Femur (tissue), 1 donor: Measurements from ENCODE around the gene GINS3.
A peak's percentile ranks its signal among the peaks of the same experiment; 100 is the strongest.
"Not testable (repeated sequence)": the region's sequence is repeated elsewhere in the genome, so short reads cannot be mapped to it uniquely, and the experiment has no call there.

ENCODE experiments used
- DNase-seq: peaks from one replicate; pipeline ENCODE4 v3.0.0-alpha.2; 2017

The GINS3 gene

GRCh38 chr16:58393138-58393504 lies 850 bp downstream of the GINS3 start:
- no peak for DNase-seq

GRCh38 chr16:58396897-58397296 lies 4.6 kb downstream of the GINS3 start:
- DNase-seq: not testable (repeated sequence)

GRCh38 chr16:58399718-58400633 lies 7.7 kb downstream of the GINS3 start:
- DNase-seq: no peak

DNA sequence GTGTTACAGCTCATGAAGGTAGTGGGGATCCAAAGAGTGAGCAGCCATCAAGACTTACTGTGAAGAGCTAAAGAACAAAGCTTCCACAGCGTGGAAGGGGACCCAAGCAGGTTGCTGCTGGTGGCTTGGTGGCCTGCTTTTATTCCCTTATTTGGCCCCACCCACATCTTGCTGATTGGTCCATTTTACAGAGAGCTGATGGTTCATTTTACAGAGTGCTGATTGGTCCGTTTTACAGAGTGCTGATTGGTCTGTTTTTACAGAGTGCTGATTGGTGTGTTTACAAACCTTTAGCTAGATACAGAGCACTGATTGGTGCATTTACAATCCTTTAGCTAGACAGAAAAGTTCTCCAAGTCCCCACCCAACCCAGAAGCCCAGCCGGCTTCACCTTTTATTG lies 9.0 kb downstream of the GINS3 start:
- DNase-seq: not testable (repeated sequence)

DNA sequence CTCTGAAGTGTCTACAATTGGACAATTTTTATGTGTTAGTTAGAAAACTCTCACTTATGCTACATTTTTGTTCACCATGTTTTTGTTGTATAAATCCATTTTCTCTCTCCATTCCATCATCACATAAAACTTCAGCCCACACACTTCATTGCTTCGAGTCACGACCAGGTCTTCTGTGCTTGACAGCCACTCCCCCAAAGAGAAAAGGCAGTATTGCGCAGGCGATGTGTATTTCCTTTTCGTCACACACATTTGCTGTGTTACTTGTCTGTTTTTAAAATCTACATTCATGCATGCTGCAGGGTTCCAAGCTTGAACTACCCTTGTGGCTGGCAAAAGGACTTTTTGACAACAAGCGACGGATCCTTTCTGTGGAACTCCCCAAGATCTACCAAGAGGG lies 10.5 kb downstream of the GINS3 start:
- DNase-seq: no peak

DNA sequence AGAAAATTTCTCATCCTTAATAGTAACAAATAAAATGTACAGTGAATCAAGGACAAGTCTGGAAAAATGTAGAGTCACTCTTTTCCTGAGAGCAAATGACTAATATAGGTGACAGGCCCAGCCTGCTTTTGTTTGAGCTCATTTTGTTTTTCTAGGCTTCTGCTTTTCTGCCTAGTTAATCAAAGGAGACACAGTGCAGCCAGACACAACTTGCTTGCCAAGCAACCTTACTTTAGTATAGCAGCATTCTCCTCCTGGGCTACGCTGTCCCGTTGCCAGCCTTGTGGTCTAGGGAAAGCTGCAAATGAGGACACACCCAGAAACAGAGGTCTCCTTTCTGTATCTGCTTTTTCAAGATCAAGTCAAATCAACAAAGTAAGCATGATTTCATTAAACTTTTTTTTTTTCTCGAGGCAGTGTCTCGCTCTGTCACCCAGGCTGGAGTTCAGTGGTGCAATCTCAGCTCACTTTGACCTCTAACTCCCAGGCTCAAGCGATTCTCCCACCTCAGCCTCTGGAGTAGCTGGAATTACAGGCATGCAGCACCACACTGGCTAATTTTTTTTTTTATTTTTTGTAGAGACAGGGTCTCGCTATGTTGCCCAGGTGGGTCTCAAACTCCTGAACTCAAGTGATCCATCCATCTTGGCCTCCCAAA lies 17.2 kb downstream of the GINS3 start:
- peak; percentile 67 for DNase-seq

GRCh38 chr16:58411336-58411735 lies 19.1 kb downstream of the GINS3 start:
- no peak for DNase-seq

- DNase-seq: no peak
Observed at GRCh38 chr16:58411736-58412614, 19.7 kb downstream of the GINS3 start.

DNA sequence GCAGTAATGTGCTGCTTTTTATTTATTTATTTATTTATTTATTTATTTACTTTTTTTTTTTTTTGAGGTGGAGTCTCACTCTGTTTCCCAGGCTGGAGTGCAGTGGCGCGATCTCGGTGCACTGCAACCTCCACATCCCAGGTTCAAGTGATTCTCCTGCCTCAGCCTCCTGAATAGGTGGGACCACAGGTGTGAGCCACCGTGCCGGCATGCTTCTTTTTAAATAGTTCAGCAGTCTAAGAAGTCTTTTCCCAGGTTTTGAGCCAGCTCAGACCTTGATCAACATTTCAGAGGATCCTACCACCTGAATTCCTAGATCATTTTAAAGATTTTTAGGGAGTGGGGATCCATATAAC lies 20.3 kb downstream of the GINS3 start:
- DNase-seq: not testable (repeated sequence)

DNA sequence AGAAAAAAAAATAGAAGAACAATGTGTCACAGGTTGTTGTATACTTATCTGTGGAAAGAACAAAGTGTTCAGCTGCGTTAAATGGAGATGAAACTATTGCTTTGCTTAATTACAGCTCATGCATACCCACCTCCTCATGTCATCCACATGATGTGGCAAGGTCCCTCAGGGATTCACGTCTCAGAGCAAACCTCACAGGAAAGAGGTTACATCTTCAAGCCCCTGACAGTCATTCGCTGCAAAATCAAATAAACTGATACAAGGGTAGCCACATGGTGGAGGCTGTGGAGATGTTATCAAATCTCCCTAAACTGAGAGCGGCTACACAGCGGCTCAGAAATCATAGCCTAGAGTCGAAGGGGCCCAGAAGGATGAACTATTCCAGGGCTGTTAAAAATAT lies 21.1 kb downstream of the GINS3 start:
- DNase-seq: no peak

DNA sequence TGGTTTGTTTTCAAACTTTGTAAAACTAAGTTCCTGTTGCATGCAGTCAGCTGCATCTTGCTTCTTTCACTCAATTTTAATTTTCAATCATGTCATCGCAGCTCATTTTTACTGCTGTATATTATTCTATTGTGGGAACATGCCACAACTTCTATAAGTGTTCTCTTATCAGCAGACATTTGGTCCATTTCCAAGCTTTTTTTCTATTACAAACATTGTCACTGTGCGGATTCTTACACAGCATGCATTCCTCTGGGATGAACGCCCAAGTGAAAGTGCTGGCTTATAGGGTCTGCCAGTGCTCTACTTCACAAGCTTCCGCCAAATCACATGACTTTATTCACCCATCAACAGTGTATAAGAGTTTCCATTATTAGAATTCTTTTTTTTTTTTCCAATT lies 22.7 kb downstream of the GINS3 start:
- DNase-seq: no peak

- DNase-seq: not testable (repeated sequence)
Observed at GRCh38 chr16:58415961-58416360, 23.7 kb downstream of the GINS3 start.

- no peak for DNase-seq
Observed at GRCh38 chr16:58417035-58417434, 24.8 kb downstream of the GINS3 start.

GRCh38 chr16:58417600-58417999 lies 25.3 kb downstream of the GINS3 start:
- DNase-seq: no peak

- no peak for DNase-seq
Observed at GRCh38 chr16:58418026-58418425, 25.8 kb downstream of the GINS3 start.

DNA sequence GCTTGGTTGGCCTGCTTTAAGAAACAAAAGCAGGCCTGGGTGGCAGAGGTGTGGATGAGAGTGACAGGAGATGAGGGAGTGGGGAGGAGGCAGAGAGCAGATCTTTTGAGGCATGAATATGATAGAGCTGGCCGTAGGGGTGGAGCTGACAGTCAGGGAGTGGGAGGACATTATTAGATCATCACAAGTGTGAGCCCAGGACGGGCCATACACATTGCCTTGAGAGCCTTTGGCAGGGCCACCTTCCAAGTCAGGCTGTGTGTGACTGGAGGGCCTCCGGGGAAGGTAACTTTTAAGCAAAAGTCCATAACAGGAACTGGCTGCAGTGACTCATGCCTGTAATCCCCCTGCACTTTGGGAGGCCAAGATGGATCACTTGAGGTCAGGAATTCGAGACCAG lies 26.3 kb downstream of the GINS3 start:
- DNase-seq: no peak

DNA sequence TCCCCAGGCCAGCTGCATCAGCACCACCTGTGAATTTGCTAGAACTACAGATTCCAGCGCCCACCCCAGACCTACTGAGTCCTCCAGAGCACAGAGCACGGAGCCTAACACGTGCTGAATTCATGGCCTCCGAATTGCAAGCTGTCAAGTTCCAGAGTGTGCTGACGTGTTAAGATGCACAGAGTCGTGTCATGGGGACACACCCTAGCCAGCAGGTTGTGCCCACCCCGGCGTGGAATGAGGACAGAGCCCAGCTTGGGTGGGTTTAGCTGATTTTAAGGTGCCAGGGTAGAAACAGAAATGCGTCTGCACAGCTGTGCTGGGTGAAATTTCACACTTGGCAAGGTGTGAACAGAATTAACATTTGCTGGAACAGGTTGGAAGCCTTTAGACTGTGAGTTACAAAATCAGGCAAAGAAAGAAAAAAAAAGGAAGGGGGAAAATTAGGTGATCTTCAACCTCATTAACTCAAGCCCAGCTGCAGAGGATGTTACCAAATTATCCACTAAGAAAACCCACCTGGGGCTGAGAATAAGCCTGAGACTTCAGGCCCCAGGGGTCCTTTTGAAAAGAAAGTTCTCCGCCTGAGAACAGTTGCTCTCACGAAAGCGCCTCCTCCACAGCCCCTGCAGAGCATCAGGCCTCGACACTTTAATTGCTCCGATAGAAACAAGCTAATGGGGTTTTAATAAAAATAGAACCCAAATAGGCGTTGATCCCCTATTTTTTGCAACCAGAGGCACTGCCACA lies 27.1 kb downstream of the GINS3 start:
- DNase-seq: no peak

- DNase-seq: no peak
Observed at GRCh38 chr16:58421059-58421458, 28.8 kb downstream of the GINS3 start.

GRCh38 chr16:58421529-58421928 lies 29.3 kb downstream of the GINS3 start:
- no peak for DNase-seq

DNA sequence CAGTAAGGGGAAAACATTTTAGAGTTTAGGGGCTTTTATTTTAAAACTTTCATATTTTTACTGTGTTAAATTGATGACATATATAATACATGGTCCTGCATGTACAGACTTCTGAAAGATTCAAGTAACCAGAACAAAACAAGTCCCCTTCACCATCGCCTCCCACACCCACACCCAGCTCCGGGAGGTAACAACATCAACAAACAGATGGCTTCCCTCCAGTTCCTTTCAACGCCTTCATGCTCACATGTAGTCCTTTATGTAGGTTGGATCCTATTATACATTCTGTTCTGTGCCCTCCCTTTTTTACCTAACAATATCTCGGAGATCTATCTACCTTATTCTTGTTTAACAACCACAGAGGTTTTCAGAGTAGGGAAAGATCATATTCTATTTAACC lies 30.5 kb downstream of the GINS3 start:
- DNase-seq: no peak

- no peak for DNase-seq
Observed at GRCh38 chr16:58425245-58425644, 33.0 kb downstream of the GINS3 start.

GRCh38 chr16:58425756-58426494 lies 33.7 kb downstream of the GINS3 start:
- DNase-seq: peak; percentile 66
